Liver (tissue), 9 donors: Measurements from ENCODE around the gene TRMT44. TPM values are rescaled to one million over a fixed set of nuclear protein-coding genes. Genes with fewer than 3 reads are reported as not detected.
A peak's percentile ranks its signal among the peaks of the same experiment; 100 is the strongest.

ENCODE experiments used
- DNase-seq: peaks from one replicate; pipeline ENCODE4 v3.0.0-alpha.2; 2017; ENCODE audit warnings: low spot score
- H3K27ac ChIP-seq, 2 donors: one replicate each; pipeline ENCODE4 v1.7.0; 2013; ENCODE audit warnings: inconsistent platforms in 2 of 2, low read length in 2 of 2, control low read depth in 1 of 2, low read depth in 1 of 2, mild to moderate bottlenecking in 1 of 2
- H3K27me3 ChIP-seq, 4 donors: one replicate each; pipeline versions ENCODE4 v1.6.1 to v1.7.0; 2013; ENCODE audit warnings: low read length in 3 of 4, inconsistent platforms in 1 of 4, mild to moderate bottlenecking in 1 of 4, moderate library complexity in 1 of 4; ENCODE audit not compliant: control insufficient read depth in 4 of 4, insufficient read depth in 4 of 4
- H3K36me3 ChIP-seq, 4 donors: one replicate each; pipeline versions ENCODE4 v1.6.1 to v1.7.0; 2013; ENCODE audit warnings: low read length in 3 of 4, mild to moderate bottlenecking in 3 of 4, low read depth in 1 of 4, moderate library complexity in 1 of 4; ENCODE audit not compliant: control insufficient read depth in 4 of 4, insufficient read depth in 3 of 4
- H3K4me1 ChIP-seq, 4 donors: one replicate each; pipeline versions ENCODE4 v1.6.1 to v1.7.0; 2013; ENCODE audit warnings: low read length in 3 of 4, mild to moderate bottlenecking in 3 of 4, moderate library complexity in 1 of 4; ENCODE audit not compliant: control insufficient read depth in 4 of 4, insufficient read depth in 4 of 4
- H3K4me3 ChIP-seq, 3 donors: one replicate each; pipeline versions ENCODE4 v1.6.1 to v1.7.0; 2013; ENCODE audit warnings: low read length in 3 of 3, control low read depth in 1 of 3, low read depth in 1 of 3, mild to moderate bottlenecking in 1 of 3
- H3K9ac ChIP-seq, 2 donors: one replicate each; pipeline ENCODE4 v1.7.0; 2013; ENCODE audit warnings: low read length in 2 of 2, mild to moderate bottlenecking in 2 of 2, moderate library complexity in 2 of 2, control low read depth in 1 of 2, low read depth in 1 of 2
- H3K9me3 ChIP-seq, 4 donors: one replicate each; pipeline versions ENCODE4 v1.6.1 to v1.7.0; 2013; ENCODE audit warnings: low read length in 3 of 4; ENCODE audit not compliant: control insufficient read depth in 4 of 4
- EGR1 ChIP-seq, 2 donors: IDR thresholded peaks; 2 replicates each; pipeline ENCODE4 v1.6.1; 2016 to 2018; ENCODE audit warnings: antibody characterized with exemption in 2 of 2, low read depth in 2 of 2
- FOXA2 ChIP-seq: IDR thresholded peaks from 2 replicates; pipeline ENCODE4 v1.6.1; 2016; ENCODE audit warnings: antibody characterized with exemption
- GABPA ChIP-seq, 2 donors: IDR thresholded peaks in 1 of 2; conservative IDR thresholded peaks in 1 of 2; 2 replicates each; pipeline ENCODE4 v1.6.1; 2016; ENCODE audit warnings: antibody characterized with exemption in 2 of 2, mild to moderate bottlenecking in 1 of 2, moderate library complexity in 1 of 2
- HNF4A ChIP-seq, 2 donors: conservative IDR thresholded peaks; 2 replicates each; pipeline ENCODE4 v1.6.1; 2016; ENCODE audit warnings: antibody characterized with exemption in 2 of 2, mild to moderate bottlenecking in 2 of 2
- HNF4G ChIP-seq: IDR thresholded peaks from 2 replicates; pipeline ENCODE4 v1.6.1; 2016; ENCODE audit warnings: antibody characterized with exemption
- JUND ChIP-seq, 2 donors: IDR thresholded peaks; 2 replicates each; pipeline ENCODE4 v1.6.1; 2016; ENCODE audit warnings: antibody characterized with exemption in 2 of 2
- RAD21 ChIP-seq, 2 donors: IDR thresholded peaks; 2 replicates each; pipeline ENCODE4 v1.6.1; 2016; ENCODE audit warnings: antibody characterized with exemption in 2 of 2, mild to moderate bottlenecking in 2 of 2
- REST ChIP-seq: IDR thresholded peaks from 2 replicates; pipeline ENCODE4 v1.6.1; 2016; ENCODE audit warnings: antibody characterized with exemption, mild to moderate bottlenecking
- SP1 ChIP-seq: IDR thresholded peaks from 2 replicates; pipeline ENCODE4 v1.6.1; 2018; ENCODE audit warnings: antibody characterized with exemption, mild to moderate bottlenecking
- ZBTB33 ChIP-seq: IDR thresholded peaks from 2 replicates; pipeline ENCODE4 v1.6.1; 2016; ENCODE audit warnings: antibody characterized with exemption
- WGBS: extraction: QIAGEN DNeasy Blood & Tissue Kit; methylation state at CpG from one replicate; pipeline ENCODE4 v1.1.7; 2013; 5-methylcytosine and 5-hydroxymethylcytosine counted together
- polyA plus RNA-seq, 2 donors: library from polyadenylated mRNA; stranded (reverse) in 1 of 2; unstranded in 1 of 2; fragments of 200-250 nt in 1 of 2; fragments of >200 nt in 1 of 2; fragmentation: Nextera tagmentation in 1 of 2; extraction: Ambion mirVana in 1 of 2; gene quantifications; one replicate each; pipeline versions ENCODE4 v1.2.1 to v1.2.3, GENCODE V29; 2013 to 2015
- total RNA-seq, 2 donors: library from RNA; depleted of rRNA; stranded (reverse); fragments of >200 nt; gene quantifications; one replicate each; pipeline ENCODE4 v1.2.3, GENCODE V29; 2014
- TF ChIP-seq, protein P1 (sequence below): fragments of 150-350 bp; IDR thresholded peaks from 2 replicates; pipeline ENCODE4 v1.5.1; 2017; ENCODE audit warnings: improper control_type of control experiment, low read depth, low read length; ENCODE audit not compliant: missing input control
- TF ChIP-seq, protein P2 (sequence below): IDR thresholded peaks from 2 replicates; pipeline ENCODE4 v1.6.1; 2016; ENCODE audit warnings: antibody characterized with exemption
- donor health status: healthy.
- donor health status: healthy.
- donor health status: healthy.
- donor health status: healthy.
- donor health status: healthy.

The TRMT44 gene
- total and polyA plus RNA-seq, 4 donors: 3.0 to 16.0 (median 5.7) TPM

DNA sequence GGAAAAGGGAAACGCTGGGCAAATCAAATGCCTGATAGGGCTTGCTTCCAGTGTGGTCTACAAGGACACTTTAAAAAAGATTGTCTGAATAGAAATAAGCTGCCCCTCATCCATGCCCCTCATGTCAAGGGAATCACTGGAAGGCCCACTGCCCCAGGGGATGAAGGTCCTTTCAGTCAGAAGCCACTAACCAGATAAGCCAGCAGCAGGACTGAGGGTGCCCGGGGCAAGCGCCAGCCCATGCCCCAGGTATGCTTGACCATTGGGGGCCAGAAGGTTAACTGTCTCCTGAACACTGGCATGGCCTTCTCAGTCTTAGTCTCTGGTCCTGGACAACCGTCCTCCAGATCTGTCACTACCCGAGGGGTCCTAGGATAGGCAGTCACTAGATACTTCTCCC, 17.8 kb upstream of the TRMT44 start:
- Histone ChIP-seq H3K4me3 (no peak overlapping the region), H3K27me3 (no peaks in the 10 kb centered on the region), H3K9me3 (no peaks in the 10 kb centered on the region), H3K27ac (no peak overlapping the region), H3K4me1 (peaks cover 4 to 21% (median 13%) of the 10 kb centered on the region in 4 donors), H3K36me3 (no peaks in the 10 kb centered on the region), H3K9ac (no peak overlapping the region)
- 95% methylated on average over 5 of the region's 5 CpGs for WGBS
- TF ChIP-seq FOXA2: no peak
- no peak for TF ChIP-seq RAD21 (IDR thresholded peaks at IDR 0.05)
- TF ChIP-seq EGR1 (IDR thresholded peaks at IDR 0.05; ENCODE audit: low read depth in 2 of 2): no peak
- no peak for TF ChIP-seq ZBTB33
- no peak for TF ChIP-seq SP1
- no peak for DNase-seq

DNA sequence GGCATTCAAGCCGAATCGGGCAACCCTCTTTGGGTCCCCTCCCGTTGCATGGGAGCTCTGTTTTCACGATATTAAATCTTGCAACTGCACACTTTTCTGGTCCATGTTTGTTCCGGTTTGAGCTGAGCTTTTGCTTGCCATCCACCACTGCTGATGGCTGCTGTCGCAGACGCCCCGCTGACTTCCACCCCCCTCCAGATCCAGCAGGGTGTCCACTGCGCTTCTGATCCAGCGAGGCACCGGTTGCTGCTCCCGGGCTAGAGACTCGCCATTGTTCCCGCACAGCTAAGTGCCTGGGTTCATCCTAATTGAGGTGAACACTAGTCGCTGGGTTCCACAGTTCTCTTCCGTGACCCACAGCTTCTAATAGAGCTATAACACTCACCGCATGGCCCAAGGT, 13.3 kb upstream of the TRMT44 start:
- Histone ChIP-seq H3K27ac (peak overlapping the region in 1 of 2 donors; percentile 96), H3K4me1 (peaks cover 8 to 37% (median 26%) of the 10 kb centered on the region in 4 donors), H3K27me3 (no peaks in the 10 kb centered on the region), H3K9ac (no peak overlapping the region), H3K4me3 (peak overlapping the region in 2 of 3 donors; percentile 95), H3K9me3 (no peaks in the 10 kb centered on the region), H3K36me3 (no peaks in the 10 kb centered on the region)
- DNase-seq: no peak
- WGBS: 84% methylated on average over 17 of the region's 17 CpGs
- TF ChIP-seq JUND (IDR thresholded peaks at IDR 0.05): no peak
- TF ChIP-seq HNF4G: no peak
- TF ChIP-seq GABPA (IDR thresholded peaks at IDR 0.05 in 1 of 2, conservative IDR thresholded peaks at IDR 0.05 in 1 of 2): no peak
- no peak for TF ChIP-seq RAD21 (IDR thresholded peaks at IDR 0.05)
- TF ChIP-seq SP1: no peak
- TF ChIP-seq, protein P1, sequence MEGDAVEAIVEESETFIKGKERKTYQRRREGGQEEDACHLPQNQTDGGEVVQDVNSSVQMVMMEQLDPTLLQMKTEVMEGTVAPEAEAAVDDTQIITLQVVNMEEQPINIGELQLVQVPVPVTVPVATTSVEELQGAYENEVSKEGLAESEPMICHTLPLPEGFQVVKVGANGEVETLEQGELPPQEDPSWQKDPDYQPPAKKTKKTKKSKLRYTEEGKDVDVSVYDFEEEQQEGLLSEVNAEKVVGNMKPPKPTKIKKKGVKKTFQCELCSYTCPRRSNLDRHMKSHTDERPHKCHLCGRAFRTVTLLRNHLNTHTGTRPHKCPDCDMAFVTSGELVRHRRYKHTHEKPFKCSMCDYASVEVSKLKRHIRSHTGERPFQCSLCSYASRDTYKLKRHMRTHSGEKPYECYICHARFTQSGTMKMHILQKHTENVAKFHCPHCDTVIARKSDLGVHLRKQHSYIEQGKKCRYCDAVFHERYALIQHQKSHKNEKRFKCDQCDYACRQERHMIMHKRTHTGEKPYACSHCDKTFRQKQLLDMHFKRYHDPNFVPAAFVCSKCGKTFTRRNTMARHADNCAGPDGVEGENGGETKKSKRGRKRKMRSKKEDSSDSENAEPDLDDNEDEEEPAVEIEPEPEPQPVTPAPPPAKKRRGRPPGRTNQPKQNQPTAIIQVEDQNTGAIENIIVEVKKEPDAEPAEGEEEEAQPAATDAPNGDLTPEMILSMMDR: no peak
- TF ChIP-seq HNF4A (conservative IDR thresholded peaks at IDR 0.05): no peak
- TF ChIP-seq REST: no peak
- no peak for TF ChIP-seq FOXA2
- TF ChIP-seq, protein P2, sequence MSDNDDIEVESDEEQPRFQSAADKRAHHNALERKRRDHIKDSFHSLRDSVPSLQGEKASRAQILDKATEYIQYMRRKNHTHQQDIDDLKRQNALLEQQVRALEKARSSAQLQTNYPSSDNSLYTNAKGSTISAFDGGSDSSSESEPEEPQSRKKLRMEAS: no peak
